NCI-H2107 treated with DMSO at 0.1 percent for 48 hours (cell line): ENCODE data around the gene EMSY.
"Not testable (repeated sequence)": the region's sequence is repeated elsewhere in the genome, so short reads cannot be mapped to it uniquely, and the experiment has no call there.

Experiments used
- DNase-seq: peaks from one replicate; lab custom pipeline; 2025; ENCODE audit not compliant: unreplicated experiment; lab: John Stamatoyannopoulos, UW

Gene EMSY

DNA sequence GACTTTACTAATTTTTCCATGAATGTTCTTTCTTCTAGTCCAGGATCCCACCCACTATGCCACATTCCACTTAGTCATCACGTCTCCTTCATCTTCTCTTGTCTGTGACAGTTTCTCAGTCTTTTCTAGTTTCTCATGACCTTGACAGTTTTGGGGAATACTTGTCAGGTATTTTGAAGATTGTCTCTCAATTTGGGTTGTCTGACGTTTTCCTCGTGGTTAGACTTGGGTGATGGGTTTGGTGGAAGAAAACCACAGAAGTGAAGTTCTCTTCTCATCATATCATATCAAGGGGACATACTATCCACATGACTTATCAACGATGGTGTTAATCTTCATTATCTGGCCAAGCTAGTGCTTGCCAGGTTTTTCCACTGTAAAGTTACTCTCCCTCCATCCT lies 123.3 kb downstream of the EMSY start:
- DNase-seq = no peak

- DNase-seq = no peak
These were observed 123.8 kb downstream of the EMSY start for GRCh38 chr11:76568621-76569020.

DNA sequence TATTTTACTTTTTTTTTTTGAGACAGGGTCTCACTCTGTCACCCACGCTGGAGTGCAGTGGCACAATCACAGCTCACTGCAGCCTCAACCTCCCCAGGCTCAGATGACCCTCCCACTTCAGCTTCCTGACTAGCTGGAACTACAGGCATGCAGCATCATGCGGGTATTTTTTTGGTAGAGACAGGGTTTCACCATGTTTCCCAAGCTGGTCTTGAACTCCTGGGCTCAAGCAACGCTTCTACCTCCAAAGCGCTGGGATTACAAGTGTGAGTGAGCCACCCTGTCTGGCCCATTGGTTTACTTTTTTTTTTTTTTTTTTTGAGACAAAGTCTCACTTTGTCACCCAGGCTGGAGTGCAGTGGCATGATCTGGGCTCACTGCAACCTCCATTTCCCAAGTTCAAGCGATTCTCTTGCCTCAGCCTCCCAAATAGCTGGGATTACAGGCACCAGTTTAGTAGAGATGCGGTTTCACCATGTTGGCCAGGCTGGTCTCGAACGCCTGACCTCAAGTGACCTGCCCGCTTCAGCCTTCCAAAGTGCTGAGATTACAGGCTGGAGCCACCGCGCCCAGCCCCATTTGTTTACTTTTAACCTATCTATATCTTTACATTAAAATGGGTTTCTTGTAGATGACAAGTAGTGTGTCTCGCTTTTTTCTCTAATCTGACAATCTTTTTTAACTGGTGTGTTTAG lies 127.5 kb downstream of the EMSY start:
- not testable (repeated sequence) for DNase-seq

- DNase-seq = no peak
These were observed 129.6 kb downstream of the EMSY start for GRCh38 chr11:76574406-76574805.

DNA sequence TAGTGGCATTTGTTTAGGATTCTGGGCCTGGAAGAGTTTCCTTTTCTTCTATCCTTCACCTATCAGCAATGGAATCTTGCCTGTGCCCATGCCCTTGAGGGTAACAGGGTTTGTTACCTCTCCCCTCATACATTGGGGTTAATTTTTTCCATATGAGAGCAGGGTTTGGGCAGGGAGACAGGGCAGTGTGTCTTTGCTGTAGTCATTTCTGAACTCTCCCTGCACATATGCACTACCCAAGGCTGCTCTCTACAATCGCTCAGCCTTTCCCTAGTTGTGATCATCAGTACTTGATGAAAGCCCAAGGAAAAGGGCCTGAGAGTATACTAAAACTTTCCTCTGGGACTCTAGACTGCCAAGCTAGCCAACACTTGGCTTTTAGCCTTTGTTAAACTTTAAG lies 130.1 kb downstream of the EMSY start:
- DNase-seq = no peak

GRCh38 chr11:76577226-76577920 lies 132.6 kb downstream of the EMSY start:
- DNase-seq = no peak

DNA sequence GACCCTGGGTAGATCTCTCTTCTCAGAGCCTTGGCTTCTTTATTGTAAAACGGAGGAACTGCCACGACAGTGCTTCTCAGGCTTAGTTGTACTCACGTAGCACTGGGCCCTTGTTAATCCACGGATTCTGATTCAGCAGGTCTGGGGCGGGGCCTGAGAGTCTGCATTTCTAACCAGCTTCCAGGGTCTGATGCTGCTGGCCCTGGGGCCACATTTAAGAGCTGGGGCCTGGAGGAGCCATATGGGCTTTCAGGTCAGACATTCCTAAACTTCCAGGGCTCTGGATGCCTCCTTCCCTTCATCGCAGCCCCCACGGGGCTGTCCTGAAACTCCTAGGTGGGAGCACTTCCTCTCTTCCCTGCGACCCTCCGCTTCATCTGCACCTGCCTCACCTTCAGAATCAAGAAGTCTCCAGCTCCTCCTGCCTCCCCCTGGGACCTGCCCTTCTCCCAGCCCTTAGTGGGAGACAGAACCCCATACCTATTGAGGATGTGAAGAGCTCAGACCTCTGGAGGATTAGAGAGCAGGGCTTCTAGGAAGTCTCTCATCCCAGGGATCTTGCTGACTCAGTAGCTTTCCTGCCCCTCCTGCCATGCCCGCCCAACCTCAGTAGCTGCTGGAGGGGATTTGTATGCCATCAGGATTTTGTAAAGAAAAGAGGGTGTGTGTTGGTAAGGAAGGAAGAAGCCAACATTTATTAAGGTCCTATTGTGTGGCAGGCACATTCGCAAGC lies 133.3 kb downstream of the EMSY start:
- no peak for DNase-seq

- DNase-seq = no peak
These were observed 133.8 kb downstream of the EMSY start for GRCh38 chr11:76578654-76579055.

DNA sequence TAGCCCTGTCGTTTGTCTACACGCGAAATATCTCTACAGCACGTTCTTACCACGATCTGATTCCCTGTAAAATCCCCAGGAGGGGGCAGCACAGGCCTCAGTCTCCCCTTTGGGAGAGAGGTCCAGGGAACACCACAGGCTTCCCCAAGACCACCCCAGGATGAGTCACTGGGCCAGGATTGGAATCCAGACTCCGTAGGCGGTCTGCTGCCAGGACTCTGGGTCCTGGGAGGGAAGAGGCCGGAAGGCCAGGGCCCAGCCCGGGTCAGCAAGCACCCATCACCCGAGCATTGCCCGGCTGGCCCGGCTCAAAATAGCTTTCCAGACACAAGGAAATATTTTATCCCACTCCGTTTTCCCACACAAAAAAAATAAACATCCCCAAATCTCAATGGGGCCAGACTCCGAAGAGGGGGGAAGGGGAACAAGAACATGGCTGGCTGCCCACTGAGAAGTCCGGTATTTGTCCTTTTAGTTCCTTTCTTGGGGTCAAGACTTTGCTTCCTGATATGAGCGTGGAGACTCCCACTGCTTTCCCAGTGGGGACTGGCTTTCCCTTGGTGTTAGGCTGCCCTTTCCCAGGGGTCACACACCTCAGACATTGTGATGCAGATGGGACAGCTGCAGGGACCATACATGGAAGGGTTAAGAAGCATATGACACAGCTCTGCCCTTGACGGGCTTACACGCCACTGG lies 134.4 kb downstream of the EMSY start:
- no peak for DNase-seq

DNA sequence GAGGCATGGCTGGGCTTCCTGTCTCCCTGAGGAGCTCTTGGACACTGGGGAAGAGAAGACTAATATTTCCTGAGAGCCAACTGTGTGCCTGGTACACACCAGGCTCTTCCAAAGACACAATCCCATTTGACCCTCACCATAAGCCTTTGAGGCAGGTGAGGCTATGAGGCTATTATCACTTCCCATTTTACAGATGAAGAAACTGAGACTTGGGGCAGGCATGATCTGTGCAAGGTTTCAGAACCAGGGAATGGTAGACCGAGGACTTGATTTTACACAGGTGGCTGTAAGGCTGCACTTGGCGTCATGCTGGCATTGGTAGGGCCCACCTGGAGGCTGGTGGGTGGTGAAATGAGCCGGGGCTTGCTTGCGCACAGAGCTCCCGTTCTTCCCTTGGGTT lies 134.9 kb downstream of the EMSY start:
- no peak for DNase-seq

GRCh38 chr11:76582471-76582870 lies 137.7 kb downstream of the EMSY start:
- not testable (repeated sequence) for DNase-seq

- no peak for DNase-seq
These were observed 143.1 kb downstream of the EMSY start for GRCh38 chr11:76587820-76588454.

- no peak for DNase-seq
These were observed 143.9 kb downstream of the EMSY start for GRCh38 chr11:76588455-76589325.

DNA sequence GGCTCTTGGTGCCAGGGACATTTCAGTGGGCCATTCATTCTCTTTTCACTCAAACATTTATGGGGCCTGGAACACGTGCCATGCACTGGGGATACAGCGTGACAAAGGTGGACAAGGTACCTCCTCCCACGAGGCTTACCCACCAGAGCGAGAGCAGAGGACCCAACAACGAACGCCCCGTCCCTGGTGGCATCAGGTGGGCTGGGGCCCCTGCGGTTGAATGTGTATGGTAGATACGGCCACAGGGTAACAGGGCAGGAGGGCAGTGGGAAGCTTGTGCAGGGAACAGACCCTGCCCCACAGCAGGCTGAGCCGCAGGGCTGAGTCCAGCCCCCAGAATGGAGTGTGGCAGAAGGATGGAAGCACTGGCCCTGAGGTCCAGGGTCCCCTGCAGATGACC lies 144.7 kb downstream of the EMSY start:
- DNase-seq = no peak

DNA sequence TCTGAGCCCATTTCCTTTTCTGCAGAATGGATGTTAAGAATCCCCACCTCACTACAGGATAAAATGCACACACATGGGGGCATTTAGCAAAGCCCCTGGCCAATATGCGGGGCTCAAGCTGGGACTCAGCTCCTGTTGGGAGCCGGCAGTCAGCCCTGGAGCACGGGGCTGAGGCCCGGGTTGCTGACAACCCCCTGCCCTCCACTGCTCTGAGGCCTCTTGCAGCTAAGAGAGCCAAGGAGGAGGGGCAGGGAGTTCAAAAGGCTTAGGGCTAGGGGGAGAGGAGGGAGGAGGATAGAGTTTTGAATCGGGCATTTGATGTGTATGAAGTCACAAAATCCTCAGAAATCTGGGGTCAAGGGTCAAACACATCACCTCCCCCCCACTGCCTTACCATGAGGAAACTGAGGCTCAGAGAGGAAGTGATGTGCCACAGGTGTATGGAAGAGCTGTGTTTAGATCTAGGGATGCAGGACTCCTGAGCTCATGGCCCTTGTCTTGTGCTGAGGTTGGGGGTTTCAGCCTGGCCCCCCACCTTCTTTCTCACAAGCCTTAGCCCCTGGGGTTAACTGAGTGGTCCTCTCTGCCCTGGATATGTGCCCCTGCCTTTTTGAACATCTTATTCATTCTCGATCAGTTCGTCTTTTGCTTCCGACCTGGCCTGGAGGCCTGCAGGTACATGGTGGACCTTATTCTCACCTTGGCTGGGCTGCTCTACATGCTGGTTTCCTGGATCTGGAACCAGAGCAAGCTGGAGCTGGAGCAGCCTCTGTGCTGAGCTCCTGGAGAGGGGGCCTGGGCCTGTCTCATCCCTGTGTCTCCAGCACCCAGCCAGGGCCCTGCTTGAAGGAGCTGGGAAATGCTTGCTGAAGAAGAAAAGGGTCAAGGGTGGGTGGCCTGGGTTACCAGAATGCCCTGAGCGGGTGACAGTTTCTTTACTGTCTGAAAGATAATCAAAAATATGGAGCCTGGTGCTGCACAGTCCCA lies 145.4 kb downstream of the EMSY start:
- no peak for DNase-seq

DNA sequence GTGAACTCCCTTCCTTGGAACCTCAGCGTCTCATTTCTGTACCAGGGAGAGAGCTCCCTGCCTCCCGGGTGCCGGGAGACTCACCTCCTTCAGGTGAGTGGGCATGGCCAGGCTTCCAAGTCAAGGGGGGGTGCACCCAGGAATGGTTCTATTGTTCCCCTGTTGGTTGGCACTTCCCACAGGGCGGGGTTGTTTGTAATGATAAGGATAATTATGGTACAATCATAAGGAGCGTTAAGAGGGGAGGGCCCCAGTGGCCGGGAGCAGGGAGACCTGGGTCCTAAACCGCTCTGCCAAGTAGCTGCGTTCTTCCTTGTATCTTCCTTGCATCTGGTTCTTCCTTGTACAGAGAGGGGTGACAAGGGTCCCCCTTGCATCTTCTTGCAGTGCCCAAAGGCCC lies 146.6 kb downstream of the EMSY start:
- DNase-seq = no peak

- DNase-seq = peak; percentile 67
These were observed 147.5 kb downstream of the EMSY start for GRCh38 chr11:76592025-76592914.

GRCh38 chr11:76592961-76593360 lies 148.1 kb downstream of the EMSY start:
- DNase-seq = no peak
